ENCODE measurements around the gene TMEM38B.

DNA sequence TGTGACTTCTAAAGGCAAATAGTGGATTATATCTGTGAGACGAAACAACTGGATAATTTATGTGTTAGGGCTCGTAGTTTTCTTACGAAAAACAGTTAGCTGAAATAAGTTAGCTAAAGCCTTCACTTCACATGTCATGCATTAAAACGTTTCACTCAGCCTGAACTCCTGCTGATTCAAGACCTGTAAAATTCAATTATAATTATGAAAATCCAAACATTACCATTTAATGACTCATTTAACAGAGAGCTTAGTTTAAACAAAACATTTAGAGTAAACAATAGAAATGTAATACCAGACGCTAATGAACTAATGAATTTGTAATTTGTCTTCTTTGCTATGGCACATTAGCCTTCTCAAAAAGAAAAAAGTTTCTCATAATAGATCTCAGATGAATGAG is 30.4 kb upstream of the TMEM38B start:
- TF ChIP-seq POLR2A (IDR thresholded peaks at IDR 0.05) (no peak), EP300 (IDR thresholded peaks at IDR 0.05) (no peak)
